K562 (cell line): ENCODE data around the gene EIF5B. TPM values are rescaled to one million over a fixed set of nuclear protein-coding genes. Genes with fewer than 3 reads are reported as not detected.

ENCODE experiments used
- MCM7 ChIP-seq, 2 experiments: fragments of 450-650 bp; IDR thresholded peaks; 2 replicates each; pipeline ENCODE4 v1.6.1; 2016 to 2018
- MEF2A ChIP-seq: IDR thresholded peaks from 2 replicates; pipeline ENCODE4 v1.6.1; 2011; ENCODE audit warnings: low read depth, mild to moderate bottlenecking, low read length, moderate library complexity; ENCODE audit not compliant: control insufficient read depth
- MTA1 ChIP-seq: fragments of 450-650 bp; IDR thresholded peaks from 2 replicates; pipeline ENCODE4 v1.6.1; 2017; ENCODE audit warnings: borderline replicate concordance
- PCBP2 ChIP-seq: fragments of 200-400 bp; formaldehyde crosslinking; IDR thresholded peaks from 2 replicates; pipeline ENCODE4 v1.6.1; 2018; ENCODE audit warnings: low read length, low read depth, mild to moderate bottlenecking, moderate library complexity; ENCODE audit not compliant: poor library complexity, severe bottlenecking
- RNF219 ChIP-seq: fragments of 250-450 bp; sonication (Bioruptor Pico); IDR thresholded peaks from 2 replicates; pipeline ENCODE4 v1.5.0; 2022; ENCODE audit warnings: mild to moderate bottlenecking
- STAT6 ChIP-seq: sonication (generic); formaldehyde crosslinking; IDR thresholded peaks from 2 replicates; pipeline ENCODE4 v1.8.1; 2023; ENCODE audit warnings: mild to moderate bottlenecking, missing genetic modification reagents
- ZBTB11 ChIP-seq, 3 experiments: fragments of 200-800 bp in 1 of 3; fragments of 250-450 bp in 1 of 3; fragments of 450-650 bp in 1 of 3; sonication (Bioruptor Pico) in 1 of 3; sonication (Bioruptor generic) in 1 of 3; formaldehyde crosslinking in 1 of 3; IDR thresholded peaks; 2 replicates each; pipeline versions ENCODE4 v1.6.1 to v1.8.0; 2016 to 2022; ENCODE audit warnings: mild to moderate bottlenecking in 2 of 3, missing genetic modification characterization in 2 of 3, missing compliant biosample characterization in 1 of 3, moderate library complexity in 1 of 3
- ZNF551 ChIP-seq: fragments of 250-450 bp; sonication (Bioruptor Pico); IDR thresholded peaks from 2 replicates; pipeline ENCODE4 v1.5.0; 2021; ENCODE audit warnings: mild to moderate bottlenecking, moderate library complexity
- polyA plus RNA-seq, 8 experiments: library from polyadenylated mRNA; depleted of rRNA in 4 of 8; stranded (reverse) in 5 of 8; unstranded in 3 of 8; fragments of >200 nt; fragmentation: Nextera tagmentation in 2 of 8; fragmentation: Illumina TruSeq in 1 of 8; extraction: Ambion mirVana in 2 of 8; extraction: Trizol in 1 of 8; gene quantifications; 2 replicates each; pipeline versions ENCODE4 v1.2.1 to v1.2.3, GENCODE V29; 2011 to 2014; ENCODE audit warnings: inconsistent platforms in 1 of 8, missing spikeins in 1 of 8
- total RNA-seq, 7 experiments: library from RNA; depleted of rRNA in 6 of 7; stranded (reverse); fragments of >200 nt in 6 of 7; fragmentation: Illumina TruSeq in 2 of 7; extraction: Trizol in 2 of 7; gene quantifications; 2 replicates each; pipeline versions ENCODE4 v1.2.1 to v1.2.3, GENCODE V29; 2011 to 2021; ENCODE audit warnings: low replicate concordance in 1 of 7
- TF ChIP-seq, protein P1 (sequence below): fragments of 450-650 bp; conservative IDR thresholded peaks from 2 replicates; pipeline ENCODE4 v1.6.1; 2016; ENCODE audit warnings: missing genetic modification characterization, low read depth, mild to moderate bottlenecking, control low read depth, missing compliant biosample characterization
- TF ChIP-seq, protein P2 (sequence below): sonication (generic); formaldehyde crosslinking; IDR thresholded peaks from 2 replicates; pipeline ENCODE4 v1.8.0; 2023; ENCODE audit warnings: mild to moderate bottlenecking, missing genetic modification reagents

EIF5B gene
- total and polyA plus RNA-seq, 9 of the 15 experiments (the other 6 are each of a cell fraction or from before 2014, with no cell fraction given) = 26.5 to 143 (median 47.7) TPM

DNA sequence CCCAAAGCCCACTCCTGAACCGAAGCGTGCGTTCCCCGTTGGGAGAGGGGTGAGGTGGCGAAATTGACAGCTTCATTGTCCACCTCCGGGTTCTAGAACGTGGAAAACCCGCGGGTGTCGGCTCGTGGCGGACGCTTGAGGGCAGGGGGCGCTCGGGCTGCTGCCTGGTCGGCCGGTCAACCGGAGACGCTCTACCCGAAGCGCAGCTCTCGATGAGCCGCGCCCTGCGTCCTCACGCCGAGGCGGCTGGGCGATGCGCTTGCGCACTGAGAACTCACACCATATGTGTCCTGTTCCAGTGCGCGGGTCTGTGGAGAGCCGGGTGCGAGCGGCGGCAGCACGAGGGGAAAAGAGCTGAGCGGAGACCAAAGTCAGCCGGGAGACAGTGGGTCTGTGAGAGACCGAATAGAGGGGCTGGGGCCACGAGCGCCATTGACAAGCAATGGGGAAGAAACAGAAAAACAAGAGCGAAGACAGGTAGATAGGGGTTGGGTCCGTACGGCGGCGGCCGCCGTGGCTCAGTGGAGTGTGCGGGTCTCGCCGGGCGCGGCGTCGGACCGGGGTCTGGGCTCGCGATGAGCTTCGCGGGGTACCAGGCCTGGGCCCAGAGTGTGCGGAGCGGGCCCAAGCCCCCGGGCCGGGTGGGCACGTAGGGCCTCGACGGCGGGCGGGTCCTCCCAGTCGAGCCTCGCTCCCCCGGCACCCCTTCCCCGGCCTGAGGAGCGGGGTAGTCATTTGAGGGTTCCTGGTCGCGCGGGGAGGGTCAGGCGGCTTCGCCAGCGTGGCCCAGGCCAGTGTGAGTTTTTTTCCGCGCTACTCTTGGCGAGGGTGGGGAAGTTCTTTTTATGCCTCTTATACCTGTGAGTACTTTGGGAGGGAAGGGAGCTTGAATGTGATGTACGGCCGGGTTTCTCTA lies at the start of gene EIF5B (continued):
- TF ChIP-seq PCBP2 (no peak), RNF219 (CRISPR knock-in tag) (no peak), ZNF551 (CRISPR knock-in tag) (no peak), MTA1 (0 out of 2 replicates have a peak, but pooled peaks have one; percentile 60), STAT6 (CRISPR knock-in tag) (peak; percentile 90; the same call in 1 of the 2 replicates), MEF2A (no peak), MCM7 (IDR thresholded peaks at IDR 0.05) (no peak), ZBTB11 (CRISPR knock-in tag; IDR thresholded peaks at IDR 0.05) (0 out of 6 replicates have a peak, but pooled peaks of 2 of the 3 experiments have one; percentile 29 to 39)
- TF ChIP-seq, protein P1, sequence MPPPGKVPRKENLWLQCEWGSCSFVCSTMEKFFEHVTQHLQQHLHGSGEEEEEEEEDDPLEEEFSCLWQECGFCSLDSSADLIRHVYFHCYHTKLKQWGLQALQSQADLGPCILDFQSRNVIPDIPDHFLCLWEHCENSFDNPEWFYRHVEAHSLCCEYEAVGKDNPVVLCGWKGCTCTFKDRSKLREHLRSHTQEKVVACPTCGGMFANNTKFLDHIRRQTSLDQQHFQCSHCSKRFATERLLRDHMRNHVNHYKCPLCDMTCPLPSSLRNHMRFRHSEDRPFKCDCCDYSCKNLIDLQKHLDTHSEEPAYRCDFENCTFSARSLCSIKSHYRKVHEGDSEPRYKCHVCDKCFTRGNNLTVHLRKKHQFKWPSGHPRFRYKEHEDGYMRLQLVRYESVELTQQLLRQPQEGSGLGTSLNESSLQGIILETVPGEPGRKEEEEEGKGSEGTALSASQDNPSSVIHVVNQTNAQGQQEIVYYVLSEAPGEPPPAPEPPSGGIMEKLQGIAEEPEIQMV (tag) = peak; percentile 65; the same call in 1 of the 2 replicates
- TF ChIP-seq, protein P2, sequence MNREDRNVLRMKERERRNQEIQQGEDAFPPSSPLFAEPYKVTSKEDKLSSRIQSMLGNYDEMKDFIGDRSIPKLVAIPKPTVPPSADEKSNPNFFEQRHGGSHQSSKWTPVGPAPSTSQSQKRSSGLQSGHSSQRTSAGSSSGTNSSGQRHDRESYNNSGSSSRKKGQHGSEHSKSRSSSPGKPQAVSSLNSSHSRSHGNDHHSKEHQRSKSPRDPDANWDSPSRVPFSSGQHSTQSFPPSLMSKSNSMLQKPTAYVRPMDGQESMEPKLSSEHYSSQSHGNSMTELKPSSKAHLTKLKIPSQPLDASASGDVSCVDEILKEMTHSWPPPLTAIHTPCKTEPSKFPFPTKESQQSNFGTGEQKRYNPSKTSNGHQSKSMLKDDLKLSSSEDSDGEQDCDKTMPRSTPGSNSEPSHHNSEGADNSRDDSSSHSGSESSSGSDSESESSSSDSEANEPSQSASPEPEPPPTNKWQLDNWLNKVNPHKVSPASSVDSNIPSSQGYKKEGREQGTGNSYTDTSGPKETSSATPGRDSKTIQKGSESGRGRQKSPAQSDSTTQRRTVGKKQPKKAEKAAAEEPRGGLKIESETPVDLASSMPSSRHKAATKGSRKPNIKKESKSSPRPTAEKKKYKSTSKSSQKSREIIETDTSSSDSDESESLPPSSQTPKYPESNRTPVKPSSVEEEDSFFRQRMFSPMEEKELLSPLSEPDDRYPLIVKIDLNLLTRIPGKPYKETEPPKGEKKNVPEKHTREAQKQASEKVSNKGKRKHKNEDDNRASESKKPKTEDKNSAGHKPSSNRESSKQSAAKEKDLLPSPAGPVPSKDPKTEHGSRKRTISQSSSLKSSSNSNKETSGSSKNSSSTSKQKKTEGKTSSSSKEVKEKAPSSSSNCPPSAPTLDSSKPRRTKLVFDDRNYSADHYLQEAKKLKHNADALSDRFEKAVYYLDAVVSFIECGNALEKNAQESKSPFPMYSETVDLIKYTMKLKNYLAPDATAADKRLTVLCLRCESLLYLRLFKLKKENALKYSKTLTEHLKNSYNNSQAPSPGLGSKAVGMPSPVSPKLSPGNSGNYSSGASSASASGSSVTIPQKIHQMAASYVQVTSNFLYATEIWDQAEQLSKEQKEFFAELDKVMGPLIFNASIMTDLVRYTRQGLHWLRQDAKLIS (CRISPR knock-in tag) = 0 out of 2 replicates have a peak, but pooled peaks have one; percentile 61
